Caco-2 (cell line): ENCODE data around the gene PTCRA. TPM values are rescaled to one million over a fixed set of nuclear protein-coding genes. Genes with fewer than 3 reads are reported as not detected.
"Not testable (repeated sequence)": the region's sequence is repeated elsewhere in the genome, so short reads cannot be mapped to it uniquely, and the experiment has no call there.

ENCODE experiments used
- BruUV-seq: library from RNA; stranded (reverse); fragments of 400-500 nt; replicated peaks from 2 replicates; lab custom pipeline; 2021; lab: Mats Ljungman, UMichigan
- CTCF ChIA-PET: fragments of 300-600 bp; sonication (Branson Sonifier 250); formaldehyde crosslinking; loops from one replicate; lab custom pipeline; 2022; ENCODE audit warnings: antibody characterized with exemption; lab: Charles Lee
- POLR2A ChIA-PET: fragments of 300-600 bp; sonication (Branson Sonifier 250); formaldehyde crosslinking; loops from one replicate; lab custom pipeline; 2022; ENCODE audit warnings: antibody characterized with exemption; lab: Charles Lee
- DNase-seq, 2 experiments: peaks; one replicate each; pipeline versions ENCODE4 v3.0.0 to v3.0.0-alpha.2; 2020 to 2022
- H3K27me3 ChIP-seq: replicated peaks from 2 replicates; pipeline ENCODE4 v1.6.0; 2011; ENCODE audit warnings: low read length; ENCODE audit not compliant: control insufficient read depth, insufficient read depth
- H3K36me3 ChIP-seq: 2 replicates; pipeline ENCODE4 v1.5.1; 2011; ENCODE audit warnings: low read length; ENCODE audit not compliant: control insufficient read depth, insufficient read depth
- H3K4me1 ChIP-seq: fragments of 250-450 bp; sonication (Bioruptor Pico); 2 replicates; pipeline ENCODE4 v1.5.1; 2020; ENCODE audit warnings: mild to moderate bottlenecking
- H3K4me3 ChIP-seq: 2 replicates; pipeline ENCODE4 v1.5.1; 2011; ENCODE audit warnings: low read depth, mild to moderate bottlenecking, control low read depth, low read length
- H3K9me3 ChIP-seq: fragments of 250-450 bp; sonication (Bioruptor Pico); 2 replicates; pipeline ENCODE4 v1.5.1; 2020; ENCODE audit warnings: mild to moderate bottlenecking, moderate library complexity
- H3K27ac Mint-ChIP-seq: one replicate; pipeline ENCODE4 v1.8.0; 2022; ENCODE audit warnings: mixed read lengths; ENCODE audit not compliant: unreplicated experiment
- H3K27me3 Mint-ChIP-seq: one replicate; pipeline ENCODE4 v1.8.0; 2022; ENCODE audit warnings: mixed read lengths; ENCODE audit not compliant: insufficient read depth, unreplicated experiment
- H3K36me3 Mint-ChIP-seq: one replicate; pipeline ENCODE4 v1.8.0; 2022; ENCODE audit warnings: mild to moderate bottlenecking, mixed read lengths; ENCODE audit not compliant: insufficient read depth, unreplicated experiment
- H3K4me1 Mint-ChIP-seq: one replicate; pipeline ENCODE4 v1.8.0; 2022; ENCODE audit warnings: low read depth, mixed read lengths; ENCODE audit not compliant: unreplicated experiment
- H3K4me3 Mint-ChIP-seq: one replicate; pipeline ENCODE4 v1.8.0; 2022; ENCODE audit warnings: mild to moderate bottlenecking, moderate library complexity, mixed read lengths; ENCODE audit not compliant: unreplicated experiment
- H3K9me3 Mint-ChIP-seq: one replicate; pipeline ENCODE4 v1.8.0; 2022; ENCODE audit warnings: mixed read lengths; ENCODE audit not compliant: unreplicated experiment
- CTCF ChIP-seq, 2 experiments: fragments of 200-600 bp in 1 of 2; IDR thresholded peaks; 1 replicate in 1 of 2; 2 replicates in 1 of 2; pipeline versions ENCODE4 v1.5.1 to v1.8.0; 2011 to 2022; ENCODE audit warnings: antibody characterized with exemption in 1 of 2, control low read depth in 1 of 2, inconsistent platforms in 1 of 2, low read depth in 1 of 2, low read length in 1 of 2, mild to moderate bottlenecking in 1 of 2, moderate library complexity in 1 of 2; ENCODE audit not compliant: insufficient read depth in 1 of 2, severe bottlenecking in 1 of 2, unreplicated experiment in 1 of 2
- intact Hi-C: fragments of 100-400 bp; cut with micrococcal nuclease; formaldehyde crosslinking; loops from one replicate; pipeline ENCODE4 v1.10.0; 2022; ENCODE audit not compliant: unreplicated experiment
- total RNA-seq: library from RNA; stranded (reverse); gene quantifications from 2 replicates; pipeline ENCODE4 v1.2.3, GENCODE V29; 2022

Gene PTCRA
- total RNA-seq, 1 experiment from 2014 or later, result not detected

- no peaks in the 10 kb centered on the region for H3K9me3 Mint-ChIP-seq
- Histone ChIP-seq H3K36me3 (no peaks in the 10 kb centered on the region), H3K27me3 (no peaks in the 10 kb centered on the region), H3K9me3 (no peaks in the 10 kb centered on the region), H3K4me3 (no peak overlapping the region), H3K4me1 (no peaks in the 10 kb centered on the region)
- ChIA-PET CTCF (interaction anchor here (1.1 kb wide), 1 partner anchor 384 kb away, joined by 3 read pairs; the partner anchor contains the start of gene UBR2), POLR2A (interaction anchor here (0.7 kb wide), 1 partner anchor 204 kb away, joined by 3 read pairs; no protein-coding TSS in a partner anchor)
- H3K27ac Mint-ChIP-seq, result no peak overlapping the region
- no peaks in the 10 kb centered on the region for H3K36me3 Mint-ChIP-seq
- no peak overlapping the region for H3K4me3 Mint-ChIP-seq
- intact Hi-C loops, result no loop called here
- no TSS peak for BruUV-seq
- no peaks in the 10 kb centered on the region for H3K4me1 Mint-ChIP-seq
- no peak for DNase-seq
- H3K27me3 Mint-ChIP-seq, result no peaks in the 10 kb centered on the region
- no peak for TF ChIP-seq CTCF (IDR thresholded peaks at IDR 0.05; ENCODE audit: insufficient read depth in 1 of 2, low read depth in 1 of 2, low read length in 1 of 2, severe bottlenecking in 1 of 2, unreplicated experiment in 1 of 2)
Observed at GRCh38 chr6:42947950-42948349, 32.1 kb downstream of the PTCRA start.

DNA sequence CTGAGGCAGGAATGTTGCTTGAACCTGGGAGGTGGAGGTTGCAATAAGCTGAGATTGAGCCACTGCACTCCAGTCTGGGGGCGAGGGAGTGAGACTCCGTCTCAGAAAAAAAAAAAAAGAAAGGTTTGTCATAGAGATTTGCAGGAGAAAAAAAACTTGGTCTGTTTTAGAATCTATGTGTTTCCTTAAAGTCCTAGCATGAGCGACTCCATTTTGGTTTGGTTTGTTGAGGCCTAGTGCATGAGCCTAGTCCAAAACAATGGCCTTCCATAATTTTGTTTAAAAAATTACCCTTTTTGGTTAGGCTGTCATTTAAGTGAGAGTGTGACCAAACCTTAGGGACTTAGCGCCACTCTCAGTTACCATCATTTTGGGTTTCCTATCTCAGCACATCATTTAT, 36.5 kb downstream of the PTCRA start:
- H3K36me3 Mint-ChIP-seq, result no peaks in the 10 kb centered on the region
- no peaks in the 10 kb centered on the region for H3K27me3 Mint-ChIP-seq
- no peak for TF ChIP-seq CTCF (IDR thresholded peaks at IDR 0.05; ENCODE audit: insufficient read depth in 1 of 2, low read depth in 1 of 2, low read length in 1 of 2, severe bottlenecking in 1 of 2, unreplicated experiment in 1 of 2)
- intact Hi-C loops, result no loop called here
- Histone ChIP-seq H3K27me3 (no peaks in the 10 kb centered on the region), H3K9me3 (no peaks in the 10 kb centered on the region), H3K36me3 (no peaks in the 10 kb centered on the region), H3K4me1 (no peaks in the 10 kb centered on the region), H3K4me3 (no peak overlapping the region)
- CTCF ChIA-PET, result interaction anchor here (0.7 kb wide), 1 partner anchor 315 kb away, joined by 4 read pairs; no protein-coding TSS in a partner anchor
- no TSS peak for BruUV-seq
- POLR2A ChIA-PET, result no interaction called here
- no peaks in the 10 kb centered on the region for H3K9me3 Mint-ChIP-seq
- no peak for DNase-seq
- H3K27ac Mint-ChIP-seq, result no peak overlapping the region
- H3K4me1 Mint-ChIP-seq, result no peaks in the 10 kb centered on the region
- no peak overlapping the region for H3K4me3 Mint-ChIP-seq

DNA sequence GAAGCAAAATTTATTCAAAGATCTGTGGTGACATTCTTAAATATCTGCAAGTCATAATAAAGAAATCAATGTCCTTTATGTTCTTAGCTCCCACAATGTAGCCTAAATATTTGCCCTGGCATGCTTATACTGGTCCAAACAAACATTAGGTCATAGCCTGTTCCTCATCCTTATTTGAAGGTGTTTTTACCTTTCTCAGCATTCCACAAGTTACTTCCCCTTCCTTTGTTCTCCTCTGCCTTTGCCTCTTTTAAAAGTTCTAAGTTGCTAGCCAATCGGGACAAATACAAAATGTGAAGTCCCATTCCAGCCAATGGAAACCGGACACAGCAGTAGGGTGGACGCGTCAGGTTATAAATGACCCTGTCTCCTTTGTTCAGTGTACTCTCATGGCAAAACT, 38.6 kb downstream of the PTCRA start:
- H3K9me3 Mint-ChIP-seq, H3K36me3 ChIP-seq, H3K4me1 Mint-ChIP-seq, H3K4me3 ChIP-seq, intact Hi-C loops, H3K4me1 ChIP-seq, H3K27me3 Mint-ChIP-seq, BruUV-seq, H3K4me3 Mint-ChIP-seq, H3K27me3 ChIP-seq, DNase-seq, H3K27ac Mint-ChIP-seq, H3K9me3 ChIP-seq, POLR2A ChIA-PET, H3K36me3 Mint-ChIP-seq: not testable (repeated sequence)
- CTCF ChIA-PET, result interaction anchor here (0.6 kb wide), 1 partner anchor 532 kb away, joined by 3 read pairs; no protein-coding TSS in a partner anchor
